Panc1 (cell line): Measurements from ENCODE around the gene JMJD1C.

ENCODE experiments used
- CTCF ChIP-seq: fragments of 450-650 bp; IDR thresholded peaks from 2 replicates; pipeline ENCODE4 v1.5.1; 2017; ENCODE audit warnings: mild to moderate bottlenecking
- POLR2AphosphoS5 ChIP-seq: IDR thresholded peaks from 2 replicates; pipeline ENCODE4 v1.6.1; 2012; ENCODE audit warnings: mild to moderate bottlenecking, low read depth, low read length, moderate library complexity

- TF ChIP-seq CTCF = no peak
- TF ChIP-seq POLR2AphosphoS5 = no peak
These were observed 128.1 kb downstream of the JMJD1C start for GRCh38 chr10:63337455-63338251.
